Urothelium cell line (cell line): ENCODE results near the gene CNOT3.

Experiments
- DNase-seq: peaks from one replicate; pipeline ENCODE4 v3.0.0; 2011; ENCODE audit warnings: low spot score, mixed read lengths
- FAIRE-seq: peaks from 2 replicates; lab custom pipeline; 2011; peaks lifted over from hg19 to GRCh38; lab: Jason Lieb, UNC

Gene CNOT3

DNA sequence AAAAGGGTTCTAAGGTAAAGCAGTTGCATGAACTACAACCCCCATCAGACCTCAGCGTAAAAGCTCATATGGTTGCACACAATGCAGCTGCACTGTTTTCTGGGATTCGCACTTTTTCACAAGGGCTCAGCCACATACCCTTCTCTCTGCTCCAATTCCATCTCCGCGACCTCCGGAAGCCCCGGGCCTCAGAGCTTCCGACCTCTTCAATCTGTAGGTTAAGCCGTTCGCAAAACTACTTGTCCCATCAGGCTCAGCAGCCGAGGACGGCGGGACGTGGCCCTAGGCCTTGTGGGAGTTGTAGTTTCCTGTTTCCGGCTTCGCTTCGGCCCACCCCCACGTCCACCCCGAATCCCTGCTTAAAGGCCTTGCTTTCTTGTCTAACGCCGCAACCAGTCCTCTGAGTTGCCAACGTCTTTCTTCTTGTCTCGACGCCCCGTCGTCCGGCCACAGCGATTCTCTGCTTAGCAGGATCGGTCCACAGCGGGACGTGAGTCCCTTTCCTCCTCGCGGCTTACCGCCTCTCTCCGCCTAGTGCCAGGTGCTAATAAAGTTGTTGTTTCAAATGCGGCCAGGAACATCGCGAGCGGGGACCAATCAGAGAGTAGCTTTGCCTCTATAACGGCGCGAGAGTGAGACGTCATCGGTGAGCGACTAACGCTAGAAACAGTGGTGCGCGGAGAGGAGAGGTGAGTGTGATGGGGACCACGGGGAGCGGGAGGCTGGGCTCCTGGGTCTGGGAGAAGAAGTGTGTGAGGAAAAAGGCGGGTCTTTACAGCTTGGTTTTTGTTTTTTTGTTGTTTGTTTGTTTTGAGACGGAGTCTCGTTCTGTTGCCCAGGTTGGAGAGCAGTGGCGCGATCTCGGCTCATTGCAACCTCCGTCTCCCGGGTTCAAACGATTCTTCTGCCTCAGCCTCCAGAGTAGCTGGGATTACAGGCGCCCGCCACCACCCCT lies 22.2 kb upstream of the CNOT3 start, which contains the start of the genes PRPF31 and TFPT:
Gene PRPF31, plus strand, starts transcription at position 646 of the 955 bp plus-strand sequence. CDS start 2,525 bp downstream, outside the sequence.
Gene TFPT, minus strand, starts transcription at position 549 of the 955 bp plus-strand sequence. Its CDS starts 388 bp downstream, at position 161.
- peak; percentile 94 for DNase-seq
- FAIRE-seq, result peak; percentile 91

GRCh38 chr19:54121259-54121658 lies 16.3 kb upstream of the CNOT3 start:
- DNase-seq, result no peak
- no peak for FAIRE-seq

DNA sequence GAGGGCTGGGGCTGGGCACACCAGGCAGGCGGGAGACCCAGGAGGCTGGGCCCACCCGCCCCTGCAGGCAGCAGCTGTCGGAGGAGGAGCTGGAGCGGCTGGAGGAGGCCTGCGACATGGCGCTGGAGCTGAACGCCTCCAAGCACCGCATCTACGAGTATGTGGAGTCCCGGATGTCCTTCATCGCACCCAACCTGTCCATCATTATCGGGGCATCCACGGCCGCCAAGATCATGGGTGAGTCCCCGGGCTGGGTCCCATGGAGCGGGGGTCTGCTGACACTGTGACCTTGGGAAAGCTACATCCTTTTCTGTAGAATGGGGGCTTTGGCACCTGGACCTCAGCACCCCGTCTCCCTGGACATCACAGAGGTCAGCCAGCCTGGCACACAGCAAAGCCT lies 13.9 kb upstream of the CNOT3 start:
- DNase-seq (no peak), FAIRE-seq (no peak)

GRCh38 chr19:54124393-54124792 lies 13.2 kb upstream of the CNOT3 start:
- FAIRE-seq (no peak), DNase-seq (no peak)

GRCh38 chr19:54125713-54126112 lies 11.8 kb upstream of the CNOT3 start:
- DNase-seq (no peak), FAIRE-seq (no peak)

DNA sequence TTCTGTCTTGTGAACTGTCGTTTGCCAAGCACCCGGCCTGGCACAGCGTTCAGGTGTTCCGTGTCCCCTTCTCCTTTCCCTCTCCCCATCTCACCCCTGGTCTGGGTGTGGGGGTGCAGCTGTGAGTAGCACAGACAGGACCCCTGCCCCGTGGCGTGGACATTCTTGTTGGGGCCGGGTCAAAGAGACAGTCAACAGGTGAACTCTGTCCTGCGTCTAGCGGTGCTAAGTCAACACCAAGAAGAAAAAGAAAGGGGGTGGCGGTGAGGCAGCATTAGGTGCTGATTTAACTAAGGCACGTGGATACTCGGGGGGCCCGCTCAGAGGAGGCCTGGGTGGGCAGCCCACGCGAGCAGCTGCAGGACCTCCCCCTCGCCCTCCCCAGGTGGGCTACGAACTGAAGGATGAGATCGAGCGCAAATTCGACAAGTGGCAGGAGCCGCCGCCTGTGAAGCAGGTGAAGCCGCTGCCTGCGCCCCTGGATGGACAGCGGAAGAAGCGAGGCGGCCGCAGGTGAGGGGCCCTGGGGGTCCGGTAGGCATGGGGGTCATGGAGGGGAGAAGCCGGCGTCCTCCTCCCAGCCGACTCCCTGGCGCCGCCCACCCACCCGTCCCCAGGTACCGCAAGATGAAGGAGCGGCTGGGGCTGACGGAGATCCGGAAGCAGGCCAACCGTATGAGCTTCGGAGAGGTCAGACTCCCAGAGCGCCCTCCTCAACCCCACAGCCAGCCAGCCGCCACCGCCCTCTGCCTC lies 9.7 kb upstream of the CNOT3 start:
- DNase-seq (no peak), FAIRE-seq (no peak)

- FAIRE-seq, result no peak
- DNase-seq, result no peak
Measured at GRCh38 chr19:54128441-54128725, 9.2 kb upstream of the CNOT3 start.

- DNase-seq (no peak), FAIRE-seq (no peak)
Measured at GRCh38 chr19:54128796-54129616, 8.6 kb upstream of the CNOT3 start.

GRCh38 chr19:54129617-54129996 lies 8.0 kb upstream of the CNOT3 start:
- FAIRE-seq, result no peak
- DNase-seq, result no peak

DNA sequence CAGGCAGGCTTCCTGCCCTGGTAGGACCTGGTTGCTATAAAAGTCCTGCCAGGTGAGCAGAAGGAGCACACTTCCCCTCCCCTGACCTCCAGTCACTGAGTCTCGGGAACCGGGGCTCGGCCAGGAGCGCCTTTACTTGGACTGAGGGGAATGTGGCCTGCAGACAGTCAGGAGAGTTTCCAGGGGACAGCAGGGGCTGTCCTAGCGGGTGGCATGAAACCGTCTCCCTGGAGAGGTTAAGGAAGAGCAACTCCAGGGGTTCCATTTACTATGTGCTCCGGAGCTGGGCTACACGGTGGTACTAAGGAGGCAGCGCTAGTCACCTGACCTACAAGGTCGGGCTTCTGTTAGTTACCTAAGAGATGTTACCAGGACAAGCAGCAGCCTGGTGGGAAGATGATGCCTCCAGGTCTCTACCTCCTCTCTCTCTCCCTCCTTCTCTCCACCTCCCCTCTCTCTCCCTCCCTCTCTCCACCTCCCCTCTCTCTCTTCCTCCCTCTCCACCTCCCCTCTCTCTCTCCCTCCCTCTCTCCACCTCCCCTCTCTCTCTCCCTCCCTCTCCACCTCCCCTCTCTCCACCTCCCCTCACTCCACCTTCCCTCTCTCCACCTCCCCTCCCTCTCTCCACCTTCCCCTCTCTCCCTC lies 4.1 kb upstream of the CNOT3 start:
- FAIRE-seq, result no peak
- peak; percentile 40 for DNase-seq

DNA sequence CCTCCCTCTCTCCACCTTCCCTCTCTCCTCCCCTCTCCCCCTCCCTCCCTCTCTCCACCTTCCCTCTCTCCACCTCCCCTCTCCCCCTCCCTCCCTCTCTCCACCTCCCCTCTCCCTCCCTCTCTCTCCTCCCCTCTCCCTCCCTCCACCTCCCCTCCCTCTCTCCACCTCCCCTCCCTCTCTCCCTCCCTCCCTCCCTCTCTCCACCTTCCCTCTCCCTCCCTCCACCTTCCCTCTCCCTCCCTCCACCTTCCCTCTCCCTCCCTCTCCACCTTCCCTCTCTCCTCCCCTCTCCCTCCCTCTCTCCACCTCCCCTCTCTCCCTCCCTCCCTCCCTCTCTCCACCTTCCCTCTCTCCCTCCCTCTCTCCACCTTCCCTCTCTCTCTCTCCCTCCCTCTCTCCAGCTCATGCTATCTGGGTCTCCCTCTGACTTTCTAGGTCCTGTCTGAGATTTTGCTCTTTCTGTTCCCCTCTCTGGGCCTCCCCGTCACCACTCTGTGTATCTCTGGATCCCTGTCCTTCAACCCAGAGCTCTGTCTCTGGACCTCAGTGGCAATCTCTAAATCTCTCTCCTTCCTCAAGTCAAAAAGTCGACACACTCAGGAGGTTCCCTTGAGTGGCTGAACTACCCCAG lies 3.5 kb upstream of the CNOT3 start:
- DNase-seq (no peak), FAIRE-seq (no peak)

DNA sequence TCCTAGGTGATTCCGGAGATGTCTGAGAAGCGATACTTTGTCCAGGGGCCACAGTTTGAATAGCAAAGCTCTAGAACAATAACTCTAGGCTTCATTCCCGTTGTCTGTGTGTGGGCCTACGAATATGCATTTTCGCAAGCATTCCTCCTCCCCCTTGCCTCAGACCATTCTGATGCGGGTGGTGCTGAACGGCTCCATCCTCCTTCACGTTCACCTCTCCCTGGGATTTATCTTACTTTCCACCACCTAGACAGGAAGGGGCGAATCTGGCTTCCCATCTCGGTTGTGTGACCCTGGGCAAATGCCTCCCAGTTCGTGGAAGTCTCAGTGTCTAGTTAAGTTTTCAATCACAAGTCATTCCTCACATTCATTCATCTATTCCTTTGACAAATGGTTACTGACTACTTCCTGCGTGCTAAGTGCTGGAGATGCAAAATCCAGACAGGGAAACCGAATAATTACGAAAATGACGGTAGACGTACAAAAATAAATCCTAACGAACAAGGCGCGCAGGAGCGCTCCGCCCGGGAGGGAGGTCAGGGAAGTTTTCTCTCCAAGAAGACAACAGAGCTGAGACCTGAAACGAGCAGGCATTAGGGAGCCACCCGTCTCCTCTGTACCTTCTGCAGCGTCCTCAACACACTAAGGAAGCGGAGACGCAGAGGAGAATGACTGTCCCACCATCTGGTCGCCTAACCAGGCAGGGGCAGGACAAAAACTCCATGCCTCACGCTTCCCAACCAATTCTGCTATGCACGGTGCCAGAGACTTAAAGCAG lies 1.3 kb upstream of the CNOT3 start:
- FAIRE-seq, result no peak

DNA sequence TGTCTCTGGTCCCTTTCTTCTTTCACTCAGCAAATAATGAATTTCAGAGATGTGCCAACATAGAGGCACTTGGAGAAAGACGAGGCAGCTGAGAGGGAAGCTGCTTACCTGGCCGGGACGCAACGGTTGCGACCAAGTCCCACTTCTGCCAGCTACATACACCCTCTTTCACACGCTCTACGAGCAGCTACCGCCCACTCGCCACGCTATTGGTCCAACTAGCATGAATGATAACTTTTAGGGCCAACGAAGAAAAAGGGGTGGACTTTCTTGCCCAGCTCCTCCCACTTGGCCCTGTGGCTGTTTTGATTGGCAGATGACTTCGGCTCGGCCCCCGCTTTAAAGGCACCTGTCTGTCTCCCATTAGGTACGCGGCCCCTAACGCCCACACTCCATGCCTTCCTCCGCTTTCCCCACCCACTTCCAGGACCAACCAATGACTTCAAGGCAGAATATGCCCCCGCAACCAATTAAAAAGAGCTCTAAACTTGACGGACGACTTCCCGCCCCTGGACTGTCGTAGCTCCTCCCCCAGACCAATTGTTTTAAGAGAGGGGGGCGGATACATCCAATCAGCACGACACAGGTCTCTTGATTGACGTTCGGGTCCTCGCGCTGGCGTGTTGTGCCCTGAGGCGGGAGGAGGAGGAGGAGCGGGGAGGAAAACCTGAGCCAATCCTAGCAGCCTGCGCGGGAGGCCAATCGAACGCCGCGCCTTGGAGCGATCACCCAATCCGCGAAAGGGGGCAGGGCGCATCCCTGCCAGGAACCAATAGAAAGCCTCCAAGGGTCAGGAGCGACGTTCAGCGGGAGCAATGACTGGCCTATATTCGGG lies 481 bp upstream of the CNOT3 start:
- FAIRE-seq (peak; percentile 93), DNase-seq (peak; percentile 96)

More for the DNA sequence above, 1.3 kb upstream of the CNOT3 start:
- DNase-seq, result peak; percentile 16

DNA sequence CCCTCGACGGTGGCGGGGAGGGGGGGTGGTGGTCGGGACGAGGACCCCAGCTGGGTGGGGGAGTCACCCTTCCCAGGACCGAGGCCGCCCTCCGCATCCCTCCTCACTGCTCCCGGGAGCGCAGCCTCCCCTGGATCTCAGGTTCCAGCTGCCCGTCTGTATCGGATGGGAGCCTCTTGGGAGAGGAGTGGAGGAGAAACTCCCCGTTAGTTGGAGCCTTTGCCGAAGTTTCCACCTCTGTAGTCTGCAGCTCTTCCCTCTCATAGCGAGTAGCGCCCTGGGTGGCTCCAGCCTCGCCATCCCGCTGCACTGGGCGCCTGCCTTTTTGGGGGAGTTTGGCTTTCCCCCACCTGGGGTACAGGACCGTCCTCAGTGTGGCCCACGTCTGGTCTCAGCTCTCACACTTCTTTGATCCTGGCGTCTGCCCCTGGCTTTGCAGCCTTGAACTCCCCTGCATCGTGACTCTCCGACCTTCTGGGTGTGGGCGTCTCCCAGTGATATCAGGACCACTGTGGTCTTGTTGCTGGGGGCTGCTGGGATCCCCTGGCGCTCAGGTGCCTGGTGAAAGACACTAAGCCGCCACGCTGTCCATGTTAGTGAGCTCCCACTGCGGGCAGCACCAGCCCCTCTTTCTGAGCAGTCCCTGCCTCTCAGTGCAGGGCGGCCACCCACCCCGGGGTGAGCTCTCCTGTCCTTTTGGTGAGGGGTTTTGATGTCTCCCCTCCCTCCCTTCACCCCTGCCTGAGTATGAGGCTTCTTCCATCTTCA lies 1.1 kb downstream of the CNOT3 start:
- no peak for FAIRE-seq

GRCh38 chr19:54141356-54141755 lies 3.8 kb downstream of the CNOT3 start:
- no peak for DNase-seq
- no peak for FAIRE-seq

More for the DNA sequence above, 1.1 kb downstream of the CNOT3 start:
- DNase-seq, result no peak

DNA sequence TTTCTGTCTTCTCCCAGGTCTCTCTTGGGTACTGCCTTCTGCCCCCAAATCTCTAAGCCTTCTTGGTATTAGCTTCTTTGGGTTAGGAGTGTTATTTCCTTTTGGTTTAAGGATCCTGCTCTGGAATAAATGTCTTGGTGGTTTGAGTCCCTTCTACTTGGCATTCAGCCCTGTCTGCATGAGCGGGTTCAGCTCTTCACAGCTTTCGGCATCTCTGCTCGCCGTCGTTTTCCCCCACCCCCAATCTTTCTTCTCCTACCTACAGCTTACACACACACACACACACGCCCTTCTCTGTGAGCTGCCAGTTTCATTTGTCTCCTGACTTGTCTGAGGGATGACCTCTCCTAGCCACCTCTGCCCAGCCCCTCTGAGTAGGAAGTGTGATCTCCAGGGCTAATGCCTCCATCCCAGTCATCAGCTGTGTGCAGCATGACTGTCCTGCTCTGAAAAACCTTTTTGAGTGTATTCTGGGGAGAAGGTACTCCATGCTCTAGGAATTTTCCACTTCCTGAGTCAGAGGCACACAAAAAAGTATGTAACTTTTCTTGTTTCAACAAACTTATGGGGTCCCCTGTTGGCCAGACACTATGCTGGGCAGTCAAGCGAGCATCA lies 4.7 kb downstream of the CNOT3 start:
- DNase-seq, result no peak
- FAIRE-seq, result no peak

DNA sequence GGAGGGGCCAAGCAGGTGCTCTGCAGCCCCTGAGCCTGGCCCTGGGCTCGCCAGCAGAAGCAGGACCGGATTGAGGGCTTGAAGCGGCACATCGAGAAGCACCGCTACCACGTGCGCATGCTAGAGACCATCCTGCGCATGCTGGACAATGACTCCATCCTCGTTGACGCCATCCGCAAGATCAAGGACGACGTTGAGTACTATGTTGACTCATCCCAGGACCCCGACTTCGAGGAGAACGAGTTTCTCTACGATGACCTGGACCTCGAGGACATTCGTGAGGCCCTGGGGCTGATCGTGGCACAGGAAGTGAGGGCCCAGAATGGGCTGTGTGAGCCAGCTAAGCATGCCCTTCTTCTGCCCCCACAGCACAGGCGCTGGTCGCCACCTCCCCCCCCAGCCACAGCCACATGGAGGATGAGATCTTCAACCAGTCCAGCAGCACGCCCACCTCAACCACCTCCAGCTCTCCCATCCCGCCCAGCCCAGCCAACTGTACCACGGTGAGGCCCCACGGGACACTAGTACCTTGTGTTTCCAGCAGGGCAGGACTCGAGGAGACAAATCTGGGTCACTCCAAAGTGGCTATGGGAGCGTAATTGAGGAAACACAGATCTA lies 8.1 kb downstream of the CNOT3 start:
- no peak for FAIRE-seq

More for the DNA sequence above, 8.1 kb downstream of the CNOT3 start:
- no peak for DNase-seq
